Stimulated activated CD4-positive, alpha-beta T cell treated with anti-CD3 and anti-CD28 coated beads, Interleukin-4, amount 100 ng/mL, for 1 hour (primary cell): Measurements from ENCODE around the gene CREM.
"Not testable (repeated sequence)": the region's sequence is repeated elsewhere in the genome, so short reads cannot be mapped to it uniquely, and the experiment has no call there.

Experiments used
- DNase-seq: peaks from one replicate; pipeline ENCODE4 v3.0.0-alpha.2; 2020

Gene CREM

DNA sequence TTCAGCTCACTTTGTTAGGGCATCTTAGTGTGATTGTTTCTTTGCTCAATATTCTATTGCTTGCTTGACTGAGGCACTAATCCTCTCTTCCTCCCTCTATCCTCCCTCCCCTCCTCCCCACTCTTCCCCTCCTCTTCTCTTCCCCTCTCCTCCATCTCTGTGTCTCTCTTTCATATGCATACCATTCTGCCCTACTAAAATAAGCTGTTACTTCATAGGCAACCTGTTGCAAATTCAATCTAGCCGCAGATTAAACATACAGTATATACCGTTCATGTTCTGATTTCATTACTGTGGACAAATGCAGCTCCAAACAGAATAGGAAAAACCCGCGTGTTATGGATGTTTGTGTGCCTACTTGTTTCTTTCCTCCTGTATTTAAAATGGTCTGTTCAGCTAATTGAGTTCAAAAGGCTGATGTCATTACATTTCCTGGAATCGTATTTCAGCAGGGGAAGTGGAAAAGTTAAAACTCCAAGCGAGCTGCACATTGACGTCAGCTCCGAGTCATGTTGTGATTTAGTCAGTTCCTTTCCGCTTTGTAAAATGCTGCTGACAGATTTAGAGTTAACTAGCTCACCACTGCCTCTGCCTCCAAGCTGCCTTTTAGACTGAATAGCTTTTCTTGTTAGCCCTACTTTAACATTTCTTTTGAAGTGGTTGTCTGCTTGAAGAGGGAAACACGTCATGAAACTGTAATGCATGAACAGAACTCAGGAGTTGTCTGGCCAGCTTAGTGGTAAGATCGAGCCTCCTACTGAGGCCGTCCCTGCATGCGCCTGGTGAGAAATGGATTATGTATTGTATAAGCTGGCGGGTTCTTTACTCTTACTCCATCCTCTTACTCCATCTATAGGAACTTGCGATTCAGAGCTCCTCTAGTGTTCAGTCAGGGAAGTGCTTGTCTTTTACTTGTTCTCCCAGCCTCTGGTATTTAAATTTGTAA is 69.0 kb downstream of the CREM start:
- peak; percentile 55 for DNase-seq

- DNase-seq = no peak
Measured at GRCh38 chr10:35200487-35200886, 73.8 kb downstream of the CREM start.

DNA sequence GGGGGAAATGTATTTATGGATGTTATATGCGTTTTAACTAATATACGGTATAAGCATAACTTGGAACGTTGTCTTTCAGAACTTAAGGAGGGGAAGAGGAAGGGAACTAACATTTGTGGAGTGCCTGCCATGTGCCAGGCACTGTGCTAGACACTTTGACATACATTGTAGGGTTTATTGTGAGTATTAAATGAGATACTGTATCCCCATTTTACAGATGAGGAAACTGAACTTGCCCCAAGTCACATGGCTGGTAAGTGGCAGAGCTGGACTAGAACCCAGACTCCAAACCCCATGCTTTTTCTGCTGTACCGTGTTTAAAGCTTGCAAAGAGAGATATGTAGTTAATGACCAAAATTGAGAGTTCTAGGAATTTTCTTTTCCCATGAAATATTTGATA is 74.6 kb downstream of the CREM start:
- DNase-seq = no peak

GRCh38 chr10:35202050-35202449 is 75.4 kb downstream of the CREM start:
- no peak for DNase-seq

DNA sequence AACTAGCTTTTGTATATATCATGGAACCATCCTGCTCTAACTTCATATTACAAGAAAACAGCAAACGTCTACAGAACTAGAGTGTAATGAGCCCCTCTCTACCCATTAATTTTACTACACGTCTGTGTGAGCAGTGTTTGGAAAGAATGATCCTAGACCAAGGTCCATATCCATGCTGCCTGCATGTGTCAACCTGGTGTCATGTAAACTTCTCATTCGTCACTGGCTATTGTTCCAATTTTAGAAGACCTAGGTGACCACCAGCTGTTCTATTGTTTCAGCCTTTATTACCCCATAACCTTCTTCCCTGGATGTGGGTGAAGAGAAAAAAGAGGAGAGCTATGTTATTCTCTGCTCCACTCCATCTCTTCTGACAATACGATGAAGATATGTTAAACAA is 77.1 kb downstream of the CREM start:
- DNase-seq = no peak

- no peak for DNase-seq
Measured at GRCh38 chr10:35204650-35205319, 78.1 kb downstream of the CREM start.

DNA sequence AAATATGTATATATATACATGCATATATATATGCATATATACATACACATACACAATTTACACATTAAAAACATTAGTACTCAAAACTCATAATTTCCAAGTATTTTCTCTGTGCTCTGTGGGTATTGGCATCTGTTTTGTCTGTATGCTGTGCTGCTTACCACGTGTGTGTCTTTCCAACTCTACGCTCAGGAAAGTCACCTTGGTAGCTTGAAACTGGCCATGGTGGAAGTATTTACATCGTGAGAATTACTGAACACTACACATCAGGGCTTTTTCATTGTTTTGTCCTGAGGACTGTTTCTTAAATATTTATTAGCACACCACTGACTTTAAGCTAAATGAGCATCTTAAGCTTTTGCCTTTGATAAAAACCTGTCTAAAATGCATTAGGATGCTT is 79.6 kb downstream of the CREM start:
- DNase-seq = no peak

- no peak for DNase-seq
Measured at GRCh38 chr10:35208536-35208935, 81.9 kb downstream of the CREM start.

GRCh38 chr10:35208949-35209613 is 82.4 kb downstream of the CREM start:
- no peak for DNase-seq

- DNase-seq = no peak
Measured at GRCh38 chr10:35210961-35211360, 84.3 kb downstream of the CREM start.

DNA sequence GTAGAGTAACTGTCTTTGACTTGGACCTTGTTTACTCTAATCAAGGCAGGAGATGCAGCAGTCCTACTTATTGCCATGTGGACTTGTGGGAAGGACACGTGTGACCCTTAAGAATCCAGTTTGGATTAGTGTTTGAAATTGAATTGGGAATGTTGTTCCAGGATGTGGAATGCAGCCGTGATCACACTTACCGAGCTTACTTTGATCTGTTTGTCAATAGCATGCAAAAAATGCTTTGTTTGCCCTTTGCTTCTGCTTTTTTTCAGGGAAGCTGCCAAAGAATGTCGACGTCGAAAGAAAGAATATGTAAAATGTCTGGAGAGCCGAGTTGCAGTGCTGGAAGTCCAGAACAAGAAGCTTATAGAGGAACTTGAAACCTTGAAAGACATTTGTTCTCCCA is 84.7 kb downstream of the CREM start:
- DNase-seq = no peak

GRCh38 chr10:35212856-35213255 is 86.2 kb downstream of the CREM start:
- no peak for DNase-seq

- DNase-seq = no peak
Measured at GRCh38 chr10:35213699-35214098, 87.1 kb downstream of the CREM start.

DNA sequence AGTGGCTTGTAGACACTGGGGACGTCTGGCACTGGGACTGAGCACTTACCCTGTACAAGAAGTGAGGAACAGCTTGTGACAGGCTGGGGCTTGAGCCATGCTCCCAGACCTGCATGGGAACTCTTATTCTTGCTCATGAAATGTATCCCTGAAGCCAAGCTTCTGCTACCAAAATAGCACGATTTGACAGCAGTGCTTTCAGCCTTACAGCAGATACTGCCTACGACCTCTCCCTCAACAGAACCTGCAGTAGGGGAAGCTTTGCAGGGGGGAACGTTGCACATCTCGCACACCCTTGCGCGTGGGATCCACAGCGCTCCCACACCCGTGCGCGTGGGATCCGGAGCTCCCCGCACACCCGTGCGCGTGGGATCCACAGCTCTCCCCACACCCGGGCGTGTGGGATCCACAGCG is 88.0 kb downstream of the CREM start:
- no peak for DNase-seq

DNA sequence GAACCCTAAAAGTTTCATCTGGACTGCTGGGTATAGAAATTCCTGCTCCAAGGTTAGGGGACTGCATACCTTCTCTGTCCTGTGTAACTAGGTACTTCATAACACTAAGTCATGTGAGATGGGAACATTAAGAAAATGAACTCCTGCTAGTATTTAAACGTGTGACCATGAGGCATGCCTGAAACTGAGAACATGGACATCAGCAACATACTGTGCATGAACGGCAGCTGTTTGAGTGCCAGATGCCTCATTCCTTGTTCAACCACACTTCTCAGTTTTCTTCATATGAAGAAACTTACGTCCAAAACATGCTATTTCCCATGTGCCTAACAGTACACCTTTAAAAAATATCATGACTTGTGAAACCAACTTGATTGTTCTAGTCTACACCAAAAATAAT is 88.5 kb downstream of the CREM start:
- DNase-seq = no peak

DNA sequence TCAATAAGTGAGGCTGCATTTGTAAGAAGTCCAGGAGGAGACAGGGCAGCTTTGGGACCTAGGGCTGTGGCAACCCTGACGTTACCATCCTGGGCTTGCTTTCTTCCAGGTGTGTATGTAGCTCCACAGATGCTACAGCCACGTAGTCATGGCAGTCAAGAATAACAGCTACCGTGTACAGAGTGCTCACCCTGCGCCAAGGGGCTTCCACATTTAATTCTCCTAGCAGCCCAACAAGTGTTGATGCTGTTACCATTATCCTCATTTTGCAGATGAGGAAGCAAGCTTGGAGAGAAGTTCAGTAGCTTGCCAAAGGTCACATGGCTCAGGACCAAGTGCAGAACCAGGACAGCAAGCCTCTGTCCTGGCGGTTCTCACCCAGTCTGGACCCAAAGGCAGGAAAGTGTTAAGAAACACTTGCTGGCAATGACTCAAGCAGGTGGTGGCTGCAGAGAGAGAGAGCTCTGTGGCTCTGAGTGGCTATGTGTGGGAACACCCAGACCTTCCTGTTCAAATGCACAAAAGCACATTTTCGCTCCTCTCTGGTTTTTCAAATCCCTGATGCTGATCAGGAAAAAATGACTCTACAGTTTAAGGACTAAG is 89.8 kb downstream of the CREM start:
- DNase-seq = no peak

- not testable (repeated sequence) for DNase-seq
Measured at GRCh38 chr10:35216956-35217355, 90.3 kb downstream of the CREM start.

- DNase-seq = no peak
Measured at GRCh38 chr10:35217455-35217854, 90.8 kb downstream of the CREM start.

DNA sequence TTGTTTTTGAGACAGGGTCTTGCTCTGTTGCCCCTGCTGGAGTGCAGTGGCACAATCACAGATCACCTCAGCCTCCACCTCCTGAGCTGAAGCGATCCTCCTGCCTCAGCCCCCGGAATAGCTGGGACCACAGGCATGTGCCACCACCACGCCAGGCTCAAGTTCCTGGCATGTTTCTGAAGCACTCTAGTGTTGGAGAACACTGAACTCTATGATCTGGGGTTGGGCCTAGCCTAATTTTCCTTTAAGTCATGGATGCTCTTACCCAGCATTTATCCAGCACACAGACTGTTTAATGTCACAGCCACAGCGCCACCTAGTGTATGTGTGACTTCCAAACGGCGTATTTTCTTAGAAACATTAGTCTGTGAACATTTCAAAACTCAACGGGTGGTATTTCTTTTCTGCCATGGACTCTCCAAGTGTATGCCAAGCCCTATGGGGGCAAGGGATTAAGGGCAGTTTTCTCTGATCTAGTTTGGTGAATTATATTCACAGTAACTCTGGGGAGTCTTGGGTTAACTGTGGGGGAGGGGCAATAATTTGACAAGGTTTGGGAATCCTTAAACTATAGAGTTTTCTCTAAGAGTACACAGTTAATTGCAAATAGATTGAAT is 91.8 kb downstream of the CREM start:
- peak; percentile 79 for DNase-seq

GRCh38 chr10:35219292-35219691 is 92.6 kb downstream of the CREM start:
- DNase-seq = no peak

DNA sequence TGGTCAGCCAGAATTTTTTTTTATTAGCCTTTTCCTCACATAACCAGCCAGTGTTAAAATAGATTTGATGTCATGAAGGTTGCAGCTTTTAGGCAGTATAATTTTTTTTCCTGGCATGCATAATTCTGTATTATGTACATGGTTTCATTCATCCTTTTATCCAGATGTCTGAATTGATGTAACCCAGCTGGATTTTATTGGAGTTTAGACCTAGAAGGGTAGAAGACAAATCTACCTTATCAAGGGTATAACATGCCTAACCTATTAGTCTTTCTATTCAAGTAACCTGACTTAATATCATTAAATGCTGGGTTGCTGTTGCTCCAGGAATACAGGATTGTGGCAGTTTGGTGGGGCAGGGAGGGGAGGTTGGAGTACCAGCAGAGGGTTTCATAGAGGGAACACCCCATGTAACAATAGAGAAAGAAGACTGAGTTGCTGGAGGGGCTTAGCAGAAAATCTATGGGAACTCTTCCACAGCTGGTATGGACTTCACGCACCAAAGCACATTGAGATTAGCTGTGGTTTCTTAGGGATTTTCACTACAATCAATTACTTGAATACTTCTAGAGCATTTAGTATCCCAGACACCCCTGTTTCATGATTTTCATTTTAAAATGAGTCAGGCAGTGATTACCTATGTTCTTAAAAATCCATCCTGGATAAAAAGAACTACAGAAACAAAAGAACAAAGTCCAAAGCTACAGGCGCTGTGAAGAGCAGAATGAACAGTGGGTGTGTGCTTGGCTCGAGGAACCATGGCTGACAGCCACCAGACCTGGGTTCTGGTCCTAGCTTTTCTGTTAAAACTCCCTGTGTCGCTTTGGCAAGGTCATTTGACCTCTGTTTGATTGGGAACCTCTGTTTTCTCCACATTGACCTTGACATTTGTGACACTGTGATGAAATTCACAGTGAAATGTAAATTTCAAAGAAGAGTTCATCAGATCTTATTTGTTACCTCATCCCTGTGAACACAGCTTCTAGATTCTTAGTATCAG is 93.5 kb downstream of the CREM start:
- no peak for DNase-seq

GRCh38 chr10:35223016-35223415 is 96.4 kb downstream of the CREM start:
- no peak for DNase-seq
